K562 (cell line): ENCODE measurements around the gene PRPSAP1. TPM values are rescaled to one million over a fixed set of nuclear protein-coding genes. Genes with fewer than 3 reads are reported as not detected.

ENCODE experiments used
- JUND ChIP-seq, 2 experiments: IDR thresholded peaks; 2 replicates in 1 of 2; 3 replicates in 1 of 2; pipeline ENCODE4 v1.6.1; 2011; ENCODE audit warnings: borderline replicate concordance in 2 of 2, low read depth in 2 of 2, low read length in 2 of 2, improper control_type of control experiment in 1 of 2, missing biosample characterization in 1 of 2, missing genetic modification characterization in 1 of 2, missing genetic modification reagents in 1 of 2
- L3MBTL2 ChIP-seq: fragments of 450-650 bp; IDR thresholded peaks from 2 replicates; pipeline ENCODE4 v1.6.1; 2016; ENCODE audit warnings: mild to moderate bottlenecking, moderate library complexity
- POLR2A ChIP-seq: fragments of 450-650 bp; conservative IDR thresholded peaks from 2 replicates; pipeline ENCODE4 v1.6.1; 2016
- PTTG1 ChIP-seq: fragments of 450-650 bp; IDR thresholded peaks from 2 replicates; pipeline ENCODE4 v1.6.1; 2016; ENCODE audit warnings: low read depth, mild to moderate bottlenecking, missing genetic modification characterization, missing compliant biosample characterization
- TBP ChIP-seq: optimal IDR thresholded peaks from 2 replicates; pipeline ENCODE3; 2011; ENCODE audit warnings: low read depth, low read length, improper control_type of control experiment
- ZNF584 ChIP-seq: fragments of 200-800 bp; sonication (Bioruptor generic); IDR thresholded peaks from 2 replicates; pipeline ENCODE4 v1.6.1; 2016; ENCODE audit warnings: low read depth, mild to moderate bottlenecking, missing genetic modification characterization, missing compliant biosample characterization
- polyA plus RNA-seq, 8 experiments: library from polyadenylated mRNA; depleted of rRNA in 4 of 8; stranded (reverse) in 5 of 8; unstranded in 3 of 8; fragments of >200 nt; fragmentation: Nextera tagmentation in 2 of 8; fragmentation: Illumina TruSeq in 1 of 8; extraction: Ambion mirVana in 2 of 8; extraction: Trizol in 1 of 8; gene quantifications; 2 replicates each; pipeline versions ENCODE4 v1.2.1 to v1.2.3, GENCODE V29; 2011 to 2014; ENCODE audit warnings: inconsistent platforms in 1 of 8, missing spikeins in 1 of 8
- total RNA-seq, 7 experiments: library from RNA; depleted of rRNA in 6 of 7; stranded (reverse); fragments of >200 nt in 6 of 7; fragmentation: Illumina TruSeq in 2 of 7; extraction: Trizol in 2 of 7; gene quantifications; 2 replicates each; pipeline versions ENCODE4 v1.2.1 to v1.2.3, GENCODE V29; 2011 to 2021; ENCODE audit warnings: low replicate concordance in 1 of 7
- TF ChIP-seq, protein P1 (sequence below): fragments of 200-600 bp; sonication (generic); IDR thresholded peaks from one replicate; pipeline ENCODE4 v1.6.1; 2012; ENCODE audit warnings: mild to moderate bottlenecking, low read depth, low read length, inconsistent platforms
- TF ChIP-seq, protein P2 (sequence below): fragments of 450-650 bp; IDR thresholded peaks from 2 replicates; pipeline ENCODE4 v1.6.1; 2017; ENCODE audit warnings: antibody characterized with exemption, mild to moderate bottlenecking
- TF ChIP-seq, protein P3 (sequence below): fragments of 250-450 bp; sonication (Bioruptor Pico); IDR thresholded peaks from 2 replicates; pipeline ENCODE4 v1.9.0; 2021; ENCODE audit warnings: mild to moderate bottlenecking

PRPSAP1 gene
- total and polyA plus RNA-seq, 9 of the 15 experiments (the other 6 are each of a cell fraction or from before 2014, with no cell fraction given): 21.9 to 77.1 (median 40.8) TPM

DNA sequence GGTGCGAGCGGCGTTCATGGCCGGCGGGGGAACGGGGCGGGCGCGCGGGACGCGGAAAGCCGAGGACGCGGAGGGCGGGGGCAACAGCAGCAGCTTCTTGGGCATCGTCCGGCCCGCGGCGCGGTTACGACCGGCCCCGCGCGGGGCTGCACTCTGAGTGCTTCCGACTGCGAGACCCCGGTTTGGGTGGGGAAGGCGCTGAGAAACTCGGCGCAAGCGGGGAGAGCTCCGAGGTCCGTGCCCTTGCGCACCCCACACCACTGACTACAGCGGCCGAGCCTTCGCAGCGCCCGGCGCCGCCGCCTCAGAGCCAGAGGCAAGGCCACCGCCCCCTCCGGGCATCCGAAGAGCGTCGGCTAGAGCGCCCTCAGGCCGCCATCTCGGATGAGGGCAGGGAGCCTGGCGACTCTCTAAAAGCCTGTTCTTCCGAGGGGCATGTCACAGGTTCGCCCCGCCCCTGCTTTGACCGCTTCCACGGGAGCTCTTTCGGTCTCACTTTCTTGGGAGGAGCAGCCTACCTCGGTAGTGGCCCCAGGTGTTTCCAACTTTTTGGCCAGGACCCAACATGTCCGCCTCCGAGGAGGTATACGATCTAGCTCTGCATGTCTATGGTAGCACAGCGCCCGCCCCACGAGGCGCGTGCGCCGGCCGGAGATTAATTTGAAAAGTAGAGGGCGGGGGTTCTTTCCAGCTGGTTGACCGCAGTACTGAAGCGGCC is at the start of gene PRPSAP1 (continued):
- TF ChIP-seq, protein P1, sequence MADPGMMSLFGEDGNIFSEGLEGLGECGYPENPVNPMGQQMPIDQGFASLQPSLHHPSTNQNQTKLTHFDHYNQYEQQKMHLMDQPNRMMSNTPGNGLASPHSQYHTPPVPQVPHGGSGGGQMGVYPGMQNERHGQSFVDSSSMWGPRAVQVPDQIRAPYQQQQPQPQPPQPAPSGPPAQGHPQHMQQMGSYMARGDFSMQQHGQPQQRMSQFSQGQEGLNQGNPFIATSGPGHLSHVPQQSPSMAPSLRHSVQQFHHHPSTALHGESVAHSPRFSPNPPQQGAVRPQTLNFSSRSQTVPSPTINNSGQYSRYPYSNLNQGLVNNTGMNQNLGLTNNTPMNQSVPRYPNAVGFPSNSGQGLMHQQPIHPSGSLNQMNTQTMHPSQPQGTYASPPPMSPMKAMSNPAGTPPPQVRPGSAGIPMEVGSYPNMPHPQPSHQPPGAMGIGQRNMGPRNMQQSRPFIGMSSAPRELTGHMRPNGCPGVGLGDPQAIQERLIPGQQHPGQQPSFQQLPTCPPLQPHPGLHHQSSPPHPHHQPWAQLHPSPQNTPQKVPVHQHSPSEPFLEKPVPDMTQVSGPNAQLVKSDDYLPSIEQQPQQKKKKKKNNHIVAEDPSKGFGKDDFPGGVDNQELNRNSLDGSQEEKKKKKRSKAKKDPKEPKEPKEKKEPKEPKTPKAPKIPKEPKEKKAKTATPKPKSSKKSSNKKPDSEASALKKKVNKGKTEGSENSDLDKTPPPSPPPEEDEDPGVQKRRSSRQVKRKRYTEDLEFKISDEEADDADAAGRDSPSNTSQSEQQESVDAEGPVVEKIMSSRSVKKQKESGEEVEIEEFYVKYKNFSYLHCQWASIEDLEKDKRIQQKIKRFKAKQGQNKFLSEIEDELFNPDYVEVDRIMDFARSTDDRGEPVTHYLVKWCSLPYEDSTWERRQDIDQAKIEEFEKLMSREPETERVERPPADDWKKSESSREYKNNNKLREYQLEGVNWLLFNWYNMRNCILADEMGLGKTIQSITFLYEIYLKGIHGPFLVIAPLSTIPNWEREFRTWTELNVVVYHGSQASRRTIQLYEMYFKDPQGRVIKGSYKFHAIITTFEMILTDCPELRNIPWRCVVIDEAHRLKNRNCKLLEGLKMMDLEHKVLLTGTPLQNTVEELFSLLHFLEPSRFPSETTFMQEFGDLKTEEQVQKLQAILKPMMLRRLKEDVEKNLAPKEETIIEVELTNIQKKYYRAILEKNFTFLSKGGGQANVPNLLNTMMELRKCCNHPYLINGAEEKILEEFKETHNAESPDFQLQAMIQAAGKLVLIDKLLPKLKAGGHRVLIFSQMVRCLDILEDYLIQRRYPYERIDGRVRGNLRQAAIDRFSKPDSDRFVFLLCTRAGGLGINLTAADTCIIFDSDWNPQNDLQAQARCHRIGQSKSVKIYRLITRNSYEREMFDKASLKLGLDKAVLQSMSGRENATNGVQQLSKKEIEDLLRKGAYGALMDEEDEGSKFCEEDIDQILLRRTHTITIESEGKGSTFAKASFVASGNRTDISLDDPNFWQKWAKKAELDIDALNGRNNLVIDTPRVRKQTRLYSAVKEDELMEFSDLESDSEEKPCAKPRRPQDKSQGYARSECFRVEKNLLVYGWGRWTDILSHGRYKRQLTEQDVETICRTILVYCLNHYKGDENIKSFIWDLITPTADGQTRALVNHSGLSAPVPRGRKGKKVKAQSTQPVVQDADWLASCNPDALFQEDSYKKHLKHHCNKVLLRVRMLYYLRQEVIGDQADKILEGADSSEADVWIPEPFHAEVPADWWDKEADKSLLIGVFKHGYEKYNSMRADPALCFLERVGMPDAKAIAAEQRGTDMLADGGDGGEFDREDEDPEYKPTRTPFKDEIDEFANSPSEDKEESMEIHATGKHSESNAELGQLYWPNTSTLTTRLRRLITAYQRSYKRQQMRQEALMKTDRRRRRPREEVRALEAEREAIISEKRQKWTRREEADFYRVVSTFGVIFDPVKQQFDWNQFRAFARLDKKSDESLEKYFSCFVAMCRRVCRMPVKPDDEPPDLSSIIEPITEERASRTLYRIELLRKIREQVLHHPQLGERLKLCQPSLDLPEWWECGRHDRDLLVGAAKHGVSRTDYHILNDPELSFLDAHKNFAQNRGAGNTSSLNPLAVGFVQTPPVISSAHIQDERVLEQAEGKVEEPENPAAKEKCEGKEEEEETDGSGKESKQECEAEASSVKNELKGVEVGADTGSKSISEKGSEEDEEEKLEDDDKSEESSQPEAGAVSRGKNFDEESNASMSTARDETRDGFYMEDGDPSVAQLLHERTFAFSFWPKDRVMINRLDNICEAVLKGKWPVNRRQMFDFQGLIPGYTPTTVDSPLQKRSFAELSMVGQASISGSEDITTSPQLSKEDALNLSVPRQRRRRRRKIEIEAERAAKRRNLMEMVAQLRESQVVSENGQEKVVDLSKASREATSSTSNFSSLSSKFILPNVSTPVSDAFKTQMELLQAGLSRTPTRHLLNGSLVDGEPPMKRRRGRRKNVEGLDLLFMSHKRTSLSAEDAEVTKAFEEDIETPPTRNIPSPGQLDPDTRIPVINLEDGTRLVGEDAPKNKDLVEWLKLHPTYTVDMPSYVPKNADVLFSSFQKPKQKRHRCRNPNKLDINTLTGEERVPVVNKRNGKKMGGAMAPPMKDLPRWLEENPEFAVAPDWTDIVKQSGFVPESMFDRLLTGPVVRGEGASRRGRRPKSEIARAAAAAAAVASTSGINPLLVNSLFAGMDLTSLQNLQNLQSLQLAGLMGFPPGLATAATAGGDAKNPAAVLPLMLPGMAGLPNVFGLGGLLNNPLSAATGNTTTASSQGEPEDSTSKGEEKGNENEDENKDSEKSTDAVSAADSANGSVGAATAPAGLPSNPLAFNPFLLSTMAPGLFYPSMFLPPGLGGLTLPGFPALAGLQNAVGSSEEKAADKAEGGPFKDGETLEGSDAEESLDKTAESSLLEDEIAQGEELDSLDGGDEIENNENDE: no peak
- TF ChIP-seq JUND (IDR thresholded peaks at IDR 0.05; ENCODE audit: borderline replicate concordance, low read depth, low read length) (no peak), JUND (tag; IDR thresholded peaks at IDR 0.05; ENCODE audit: borderline replicate concordance, low read depth, low read length) (no peak; the same call in 2 of the 3 replicates), L3MBTL2 (peak; percentile 74), TBP (peak; percentile 89), PTTG1 (tag) (no peak), POLR2A (peak; percentile 87), ZNF584 (CRISPR knock-in tag) (peak; percentile 51; the same call in 1 of the 2 replicates)
- TF ChIP-seq, protein P2, sequence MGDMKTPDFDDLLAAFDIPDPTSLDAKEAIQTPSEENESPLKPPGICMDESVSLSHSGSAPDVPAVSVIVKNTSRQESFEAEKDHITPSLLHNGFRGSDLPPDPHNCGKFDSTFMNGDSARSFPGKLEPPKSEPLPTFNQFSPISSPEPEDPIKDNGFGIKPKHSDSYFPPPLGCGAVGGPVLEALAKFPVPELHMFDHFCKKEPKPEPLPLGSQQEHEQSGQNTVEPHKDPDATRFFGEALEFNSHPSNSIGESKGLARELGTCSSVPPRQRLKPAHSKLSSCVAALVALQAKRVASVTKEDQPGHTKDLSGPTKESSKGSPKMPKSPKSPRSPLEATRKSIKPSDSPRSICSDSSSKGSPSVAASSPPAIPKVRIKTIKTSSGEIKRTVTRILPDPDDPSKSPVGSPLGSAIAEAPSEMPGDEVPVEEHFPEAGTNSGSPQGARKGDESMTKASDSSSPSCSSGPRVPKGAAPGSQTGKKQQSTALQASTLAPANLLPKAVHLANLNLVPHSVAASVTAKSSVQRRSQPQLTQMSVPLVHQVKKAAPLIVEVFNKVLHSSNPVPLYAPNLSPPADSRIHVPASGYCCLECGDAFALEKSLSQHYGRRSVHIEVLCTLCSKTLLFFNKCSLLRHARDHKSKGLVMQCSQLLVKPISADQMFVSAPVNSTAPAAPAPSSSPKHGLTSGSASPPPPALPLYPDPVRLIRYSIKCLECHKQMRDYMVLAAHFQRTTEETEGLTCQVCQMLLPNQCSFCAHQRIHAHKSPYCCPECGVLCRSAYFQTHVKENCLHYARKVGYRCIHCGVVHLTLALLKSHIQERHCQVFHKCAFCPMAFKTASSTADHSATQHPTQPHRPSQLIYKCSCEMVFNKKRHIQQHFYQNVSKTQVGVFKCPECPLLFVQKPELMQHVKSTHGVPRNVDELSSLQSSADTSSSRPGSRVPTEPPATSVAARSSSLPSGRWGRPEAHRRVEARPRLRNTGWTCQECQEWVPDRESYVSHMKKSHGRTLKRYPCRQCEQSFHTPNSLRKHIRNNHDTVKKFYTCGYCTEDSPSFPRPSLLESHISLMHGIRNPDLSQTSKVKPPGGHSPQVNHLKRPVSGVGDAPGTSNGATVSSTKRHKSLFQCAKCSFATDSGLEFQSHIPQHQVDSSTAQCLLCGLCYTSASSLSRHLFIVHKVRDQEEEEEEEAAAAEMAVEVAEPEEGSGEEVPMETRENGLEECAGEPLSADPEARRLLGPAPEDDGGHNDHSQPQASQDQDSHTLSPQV: peak; percentile 63; the same call in 1 of the 2 replicates
- TF ChIP-seq, protein P3, sequence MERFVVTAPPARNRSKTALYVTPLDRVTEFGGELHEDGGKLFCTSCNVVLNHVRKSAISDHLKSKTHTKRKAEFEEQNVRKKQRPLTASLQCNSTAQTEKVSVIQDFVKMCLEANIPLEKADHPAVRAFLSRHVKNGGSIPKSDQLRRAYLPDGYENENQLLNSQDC (CRISPR knock-in tag): peak; percentile 38
